Natural killer cell treated with Interleukin-12 subunit alpha and Interleukin-12 subunit beta and Interleukin-15 and Interleukin-18, amount 100 ng/mL, for 72 hours (primary cell): Measurements from ENCODE around the gene OR2AG2. TPM values are rescaled to one million over a fixed set of nuclear protein-coding genes. Genes with fewer than 3 reads are reported as not detected.

Experiments used
- ATAC-seq, 2 donors: fragments of 150-1000 bp; cut with Tn5 transposase in 1 of 2; sonication (Bioruptor Pico), chemical (Tn5 transposase) in 1 of 2; 2 replicates each; pipeline ENCODE4 v1.10.0; 2021
- DNase-seq: peaks from one replicate; pipeline ENCODE4 v3.0.0; 2022; ENCODE audit warnings: low spot score
- H3K27ac Mint-ChIP-seq, 2 donors: 1 replicate in 1 of 2; 2 replicates in 1 of 2; pipeline ENCODE4 v1.8.0; 2022; ENCODE audit warnings: mixed read lengths in 2 of 2, mild to moderate bottlenecking in 1 of 2, moderate library complexity in 1 of 2
- H3K27me3 Mint-ChIP-seq, 2 donors: 1 replicate in 1 of 2; 2 replicates in 1 of 2; pipeline ENCODE4 v1.8.0; 2022; ENCODE audit warnings: mixed read lengths in 2 of 2
- H3K36me3 Mint-ChIP-seq: one replicate; pipeline ENCODE4 v1.8.0; 2022; ENCODE audit warnings: mixed read lengths
- H3K4me1 Mint-ChIP-seq, 2 donors: 1 replicate in 1 of 2; 2 replicates in 1 of 2; pipeline ENCODE4 v1.8.0; 2022; ENCODE audit warnings: low read depth in 2 of 2, mixed read lengths in 2 of 2, mild to moderate bottlenecking in 1 of 2
- H3K4me3 Mint-ChIP-seq: one replicate; pipeline ENCODE4 v1.8.0; 2022; ENCODE audit warnings: mixed read lengths
- H3K9me3 Mint-ChIP-seq: 2 replicates; pipeline ENCODE4 v1.8.0; 2022; ENCODE audit warnings: mixed read lengths
- total RNA-seq, 2 donors: library from RNA; stranded (reverse); gene quantifications; one replicate each; pipeline ENCODE4 v1.2.3, GENCODE V29; 2022

Gene OR2AG2
- total RNA-seq, 2 donors from 2014 or later, result 0.20 TPM; not detected in 1

DNA sequence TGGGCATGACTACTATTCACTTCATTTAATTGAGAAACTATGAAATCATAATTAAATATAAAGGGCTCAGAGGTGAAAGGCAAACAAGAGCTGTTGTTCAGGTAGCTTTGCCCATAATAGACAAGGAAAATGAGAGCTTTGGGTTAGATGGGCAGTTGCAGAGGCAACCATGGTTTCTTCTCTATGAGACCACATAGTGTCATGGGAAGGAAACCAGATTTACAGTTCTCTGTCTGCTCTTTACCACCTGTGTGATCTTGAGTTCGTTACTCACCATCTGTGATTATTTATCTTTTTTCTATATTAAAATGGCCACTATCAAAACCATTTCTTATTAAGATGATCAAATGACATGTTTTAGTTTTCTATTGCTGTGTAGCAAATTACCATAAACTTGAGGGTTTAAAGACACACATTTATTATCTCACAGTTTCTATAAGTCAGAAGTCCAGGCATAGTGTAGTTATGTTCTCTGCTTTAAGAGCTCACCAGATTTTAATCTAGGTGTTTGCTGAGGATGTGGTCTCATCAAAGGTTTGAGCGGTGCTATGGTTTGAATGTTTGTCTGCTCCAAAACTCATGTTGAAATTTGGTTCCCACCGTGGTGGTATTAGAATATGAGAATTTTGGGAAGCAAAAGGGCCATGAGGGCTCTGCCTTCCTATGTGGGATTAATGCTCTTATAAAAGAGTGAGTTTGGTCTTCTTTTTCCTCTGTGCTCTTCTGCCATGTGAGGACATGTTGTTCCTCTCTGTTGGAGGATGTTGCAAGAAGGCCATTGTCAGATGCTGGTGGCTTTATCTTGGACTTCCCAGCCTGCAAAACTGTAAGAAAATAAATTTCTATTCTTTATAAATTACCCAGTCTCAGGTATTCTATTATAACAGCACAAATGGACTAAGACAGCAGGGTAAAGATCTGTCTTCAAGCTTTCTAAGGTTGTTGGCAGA is 38.2 kb downstream of the OR2AG2 start:
- H3K27me3 Mint-ChIP-seq, result no peaks in the 10 kb centered on the region
- H3K9me3 Mint-ChIP-seq, result no peaks in the 10 kb centered on the region
- DNase-seq, result no peak
- H3K4me1 Mint-ChIP-seq, result peaks cover 71 to 72% of the 10 kb centered on the region in 2 donors
- peak overlapping the region; percentile 85 to 93 for H3K27ac Mint-ChIP-seq
- no peak for ATAC-seq
- peaks cover 30% of the 10 kb centered on the region for H3K36me3 Mint-ChIP-seq
- H3K4me3 Mint-ChIP-seq, result peak overlapping the region; percentile 66

DNA sequence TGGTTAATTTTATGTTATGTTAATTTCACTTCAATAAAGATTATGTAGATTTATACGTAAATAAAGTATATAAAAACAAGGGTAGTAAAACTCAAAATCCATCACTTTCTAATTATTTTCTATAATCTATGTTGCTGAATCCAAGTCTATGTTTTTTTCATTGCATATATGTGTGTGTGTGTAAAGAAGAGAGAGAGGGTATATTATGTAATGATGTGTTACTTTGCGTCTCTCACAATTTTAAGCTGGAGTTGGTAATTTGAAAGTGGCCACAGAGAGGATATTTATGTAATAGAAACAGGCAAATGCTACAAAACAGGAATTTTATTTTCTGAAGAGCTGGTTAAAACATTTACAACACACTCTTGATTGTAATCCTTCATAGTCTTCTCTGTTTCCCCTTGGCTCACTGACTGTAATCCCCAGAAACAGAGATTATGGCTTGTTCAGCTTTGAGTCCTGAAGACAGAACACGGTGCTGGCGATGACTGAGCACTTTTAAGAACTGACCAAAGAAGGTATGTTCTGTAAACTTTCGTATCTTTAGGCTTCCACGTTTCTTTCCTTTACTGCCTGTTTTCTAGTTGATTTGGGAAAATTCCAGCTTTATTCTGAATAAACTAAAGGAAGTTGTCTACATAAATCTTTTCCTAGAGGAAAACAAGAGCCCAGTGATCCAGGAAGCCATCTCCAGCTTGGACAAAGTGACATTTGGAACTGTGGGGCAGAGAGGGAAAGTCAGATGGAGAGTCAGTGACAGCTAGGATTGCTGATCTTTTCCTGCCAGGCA is 43.6 kb downstream of the OR2AG2 start:
- ATAC-seq (no peak), DNase-seq (no peak)
- no peaks in the 10 kb centered on the region for H3K27me3 Mint-ChIP-seq
- H3K9me3 Mint-ChIP-seq, result no peaks in the 10 kb centered on the region
- H3K4me3 Mint-ChIP-seq, result peak overlapping the region; percentile 34
- H3K36me3 Mint-ChIP-seq, result peaks cover 39% of the 10 kb centered on the region
- H3K27ac Mint-ChIP-seq, result peak overlapping the region; percentile 64 to 83
- peaks cover 61 to 67% of the 10 kb centered on the region in 2 donors for H3K4me1 Mint-ChIP-seq

DNA sequence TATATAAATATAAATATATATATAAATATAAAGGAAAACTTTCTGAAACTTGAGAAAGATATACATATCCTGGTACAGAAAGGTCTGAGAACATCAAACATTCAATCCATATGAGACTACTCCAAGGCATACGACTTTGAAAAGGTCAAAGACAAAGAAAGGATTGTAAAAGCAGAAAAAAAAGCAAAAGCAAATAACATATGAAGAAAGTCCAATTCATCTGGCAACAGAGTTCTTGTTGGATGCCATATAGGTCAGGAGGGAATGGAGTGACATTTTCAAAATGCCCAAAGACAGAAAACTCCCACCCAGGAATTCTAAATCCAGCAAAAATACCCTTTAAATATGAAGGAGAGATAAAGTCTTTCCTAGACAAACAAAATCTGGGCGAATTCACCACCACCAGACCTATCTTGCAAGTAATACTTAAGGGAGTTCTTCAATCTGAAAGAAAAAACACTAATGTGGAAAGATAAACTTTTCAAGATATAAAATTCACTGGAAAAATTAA is 46.3 kb downstream of the OR2AG2 start:
- Mint-ChIP-seq H3K9me3 (peaks cover 4% of the 10 kb centered on the region), H3K27ac (no peak overlapping the region), H3K4me3 (no peak overlapping the region), H3K4me1 (peaks cover 73 to 88% of the 10 kb centered on the region in 2 donors), H3K36me3 (peaks cover 47% of the 10 kb centered on the region), H3K27me3 (no peaks in the 10 kb centered on the region)
- DNase-seq (no peak), ATAC-seq (no peak)

DNA sequence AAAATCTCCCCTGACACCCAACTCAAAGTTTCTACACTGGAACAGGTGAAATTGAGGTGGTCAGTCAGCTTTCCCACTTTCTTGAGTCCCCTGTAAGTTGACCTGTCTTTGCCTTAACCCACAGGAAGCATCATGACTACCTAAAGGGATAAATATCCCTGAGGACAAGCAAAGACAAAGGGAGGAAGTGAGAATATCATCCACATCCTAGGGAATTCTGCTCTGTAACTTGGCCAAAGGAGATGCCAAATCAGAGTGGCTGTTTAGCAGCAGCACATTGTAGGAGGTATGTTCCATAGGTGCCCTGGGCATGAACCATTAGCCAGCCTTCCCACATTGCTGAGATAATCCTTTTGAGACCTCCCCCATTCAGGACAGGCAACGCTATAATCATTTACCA is 47.8 kb downstream of the OR2AG2 start:
- H3K27ac Mint-ChIP-seq, result no peak overlapping the region
- peaks cover 49% of the 10 kb centered on the region for H3K36me3 Mint-ChIP-seq
- ATAC-seq, result no peak

DNA sequence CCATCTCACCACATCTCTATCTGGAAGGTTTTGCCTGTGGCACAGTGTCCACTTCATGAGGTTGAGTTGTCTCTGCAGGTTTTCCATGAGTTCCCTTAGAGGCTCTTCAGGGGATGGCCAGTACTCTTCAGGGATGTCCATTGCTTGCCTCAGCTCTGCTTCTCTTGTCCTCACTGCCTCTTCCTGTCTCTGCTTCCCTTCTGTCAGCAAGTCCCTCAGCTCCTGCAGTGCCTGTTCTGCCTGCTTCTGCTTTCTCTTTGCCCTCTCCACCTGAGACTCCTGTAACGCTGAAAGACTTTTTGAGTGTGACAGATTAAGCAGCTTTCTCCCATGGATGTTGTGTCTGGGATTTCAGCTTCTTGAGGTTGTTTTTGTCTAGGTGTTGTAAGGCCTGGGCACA is 50.4 kb downstream of the OR2AG2 start:
- peak overlapping the region; percentile 59 for H3K4me3 Mint-ChIP-seq
- no peaks in the 10 kb centered on the region for H3K27me3 Mint-ChIP-seq
- peaks cover 68 to 75% of the 10 kb centered on the region in 2 donors for H3K4me1 Mint-ChIP-seq
- peaks cover 54% of the 10 kb centered on the region for H3K36me3 Mint-ChIP-seq
- peaks cover 8% of the 10 kb centered on the region for H3K9me3 Mint-ChIP-seq
- DNase-seq (no peak), ATAC-seq (peak in 1 of 2 donors; percentile 59)
- peak overlapping the region; percentile 79 to 80 for H3K27ac Mint-ChIP-seq

More for the DNA sequence above, 47.8 kb downstream of the OR2AG2 start:
- Mint-ChIP-seq H3K4me1 (peaks cover 76 to 88% of the 10 kb centered on the region in 2 donors), H3K4me3 (no peak overlapping the region), H3K9me3 (peaks cover 4% of the 10 kb centered on the region), H3K27me3 (no peaks in the 10 kb centered on the region)
- DNase-seq, result no peak

DNA sequence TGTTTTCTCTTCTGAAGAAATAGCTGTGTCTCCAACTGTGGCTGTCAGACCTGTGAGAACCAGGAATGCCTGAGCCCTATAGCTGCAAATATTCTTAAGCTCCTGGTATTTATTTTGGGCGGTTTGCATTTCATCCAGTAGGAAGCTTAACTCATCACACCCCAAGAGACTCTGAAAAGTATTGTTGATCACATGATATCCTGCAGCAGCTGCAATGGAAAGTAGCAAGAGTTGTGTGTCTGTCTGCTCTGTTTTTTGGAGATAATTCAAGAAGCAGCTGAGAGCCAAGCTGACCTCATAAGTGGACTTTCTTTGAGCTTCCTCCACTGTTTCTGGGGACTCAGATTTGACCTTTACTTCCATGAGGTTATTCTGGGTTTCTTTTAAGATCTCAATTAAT is 52.2 kb downstream of the OR2AG2 start:
- Mint-ChIP-seq H3K27ac (no peak overlapping the region), H3K36me3 (peaks cover 45% of the 10 kb centered on the region), H3K27me3 (no peaks in the 10 kb centered on the region), H3K4me3 (no peak overlapping the region), H3K9me3 (peaks cover 8% of the 10 kb centered on the region), H3K4me1 (peaks cover 62 to 75% of the 10 kb centered on the region in 2 donors)
- ATAC-seq (no peak), DNase-seq (no peak)

DNA sequence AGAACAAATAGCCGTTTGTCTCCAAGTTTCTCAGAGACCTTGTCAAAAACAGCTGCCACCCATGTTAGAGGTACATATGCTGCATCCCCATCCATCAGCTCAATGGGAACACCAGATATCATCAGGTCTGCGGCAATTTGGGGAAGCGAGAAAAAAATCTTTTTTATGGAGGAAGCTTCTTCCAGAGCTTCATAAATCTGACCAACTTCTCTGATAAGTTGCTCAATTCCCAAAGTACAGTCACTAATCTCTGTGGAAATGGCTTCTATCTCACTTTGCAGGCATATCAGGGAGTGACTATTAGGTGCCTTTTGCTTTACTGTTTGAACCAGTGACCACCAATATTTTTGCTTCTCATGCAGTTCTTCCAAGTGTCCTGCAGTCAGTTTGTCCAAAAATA is 54.4 kb downstream of the OR2AG2 start:
- H3K36me3 Mint-ChIP-seq, result peaks cover 40% of the 10 kb centered on the region
- H3K9me3 Mint-ChIP-seq, result peaks cover 8% of the 10 kb centered on the region
- no peaks in the 10 kb centered on the region for H3K27me3 Mint-ChIP-seq
- ATAC-seq (no peak), DNase-seq (no peak)
- H3K4me3 Mint-ChIP-seq, result no peak overlapping the region
- no peak overlapping the region for H3K27ac Mint-ChIP-seq
- peaks cover 52 to 64% of the 10 kb centered on the region in 2 donors for H3K4me1 Mint-ChIP-seq

Other genes starting within 250 kb of the OR2AG2 start
- 10 to 100 TPM; 33.8 to 42.0 TPM for gene RRP8, start 168.4 kb downstream of the OR2AG2 start, total RNA-seq
- gene ILK, start 168.2 kb downstream of the OR2AG2 start, total RNA-seq, result 100 to 1,000 TPM in 1 of 2 donors, 10 to 100 TPM in 1; 91.8 to 142 TPM
- 100 to 1,000 TPM; 118 to 152 TPM for gene TAF10, start 159.8 kb downstream of the OR2AG2 start, total RNA-seq
- 10 to 100 TPM; 48.6 to 92.4 TPM for gene TPP1, start 152.6 kb downstream of the OR2AG2 start, total RNA-seq
- 1 to 10 TPM in 1 of 2 donors, under 1 TPM in 1; 0.73 to 1.6 TPM for gene DCHS1, start 116.2 kb downstream of the OR2AG2 start, total RNA-seq
- 10 to 100 TPM; 69.1 to 70.1 TPM for gene MRPL17, start 88.6 kb downstream of the OR2AG2 start, total RNA-seq
- not detected for gene OR2AG1, start 11.0 kb upstream of the OR2AG2 start, total RNA-seq
- gene OR6A2, start 27.7 kb upstream of the OR2AG2 start, total RNA-seq, result under 1 TPM in 1 of 2 donors, not detected in 1; 0.20 TPM
- gene OR10A5, start 73.7 kb upstream of the OR2AG2 start, total RNA-seq, result not detected
- not detected for gene OR10A2, start 91.1 kb upstream of the OR2AG2 start, total RNA-seq
- gene OR10A4, start 104.6 kb upstream of the OR2AG2 start, total RNA-seq, result not detected
- gene OR2D2, start 120.5 kb upstream of the OR2AG2 start, total RNA-seq, result not detected
- not detected for gene OR2D3, start 149.0 kb upstream of the OR2AG2 start, total RNA-seq
- gene ZNF215, start 154.4 kb upstream of the OR2AG2 start, total RNA-seq, result 1 to 10 TPM in 1 of 2 donors, under 1 TPM in 1; 0.24 to 1.5 TPM
- gene ZNF214, start 248.4 kb upstream of the OR2AG2 start, total RNA-seq, result not detected
- gene NLRP14, start 248.5 kb upstream of the OR2AG2 start, total RNA-seq, result not detected